ENCODE results near the gene TMEM132D.

Gene TMEM132D

DNA sequence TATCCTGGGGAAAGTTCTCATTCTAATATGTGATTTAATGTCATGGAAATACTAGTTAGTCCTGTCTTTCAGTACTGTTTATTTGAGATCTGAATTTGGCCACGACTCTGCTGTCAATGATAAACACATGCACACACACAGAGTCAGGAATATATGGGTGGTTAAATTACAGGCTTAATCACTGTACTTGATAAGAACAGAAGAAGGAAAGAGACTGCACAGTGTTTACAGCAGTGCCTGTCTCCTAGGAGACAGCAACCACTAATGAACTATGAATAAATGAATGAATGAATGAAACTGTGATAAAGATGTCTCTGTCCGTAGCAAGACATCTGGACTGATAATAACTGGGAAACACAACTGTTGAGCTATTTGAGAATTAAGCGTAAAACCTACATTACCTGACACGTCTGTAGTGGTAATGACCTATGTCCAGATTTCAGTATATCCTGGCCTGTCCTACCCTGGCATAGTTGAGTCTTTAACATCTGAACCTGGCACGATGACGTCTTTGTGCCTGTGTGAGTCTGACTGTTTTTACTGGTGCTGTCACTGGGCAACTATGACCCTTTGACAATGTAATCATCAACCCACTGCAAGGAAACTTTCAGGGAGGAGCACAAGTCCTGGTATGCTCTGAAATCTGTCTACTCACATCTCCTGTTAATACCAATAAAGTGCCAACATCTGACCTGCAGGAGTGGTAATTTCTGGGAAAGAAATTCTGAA is 524.6 kb downstream of the TMEM132D start:
- no peak overlapping the region for H3K27ac ChIP-seq (ENCODE audit: low read depth, low read length)
- H3K4me3 ChIP-seq (ENCODE audit: low read depth in 1 of 5, low read length in 5 of 5), result no peak overlapping the region
- no peaks in the 10 kb centered on the region for H3K4me1 ChIP-seq (ENCODE audit: control insufficient read depth in 5 of 5, insufficient read depth in 5 of 5, low read length in 5 of 5)
- no peaks in the 10 kb centered on the region for H3K36me3 ChIP-seq (ENCODE audit: control insufficient read depth in 5 of 5, insufficient read depth in 5 of 5, low read length in 5 of 5)
- H3K27me3 ChIP-seq (ENCODE audit: control insufficient read depth in 5 of 5, insufficient read depth in 4 of 5, low read length in 5 of 5), result peaks cover 0 to 7% (median 0%) of the 10 kb centered on the region in 5 donors
- no peak overlapping the region for H3K9ac ChIP-seq (ENCODE audit: low read length in 5 of 5)
- peaks cover 0 to 5% (median 0%) of the 10 kb centered on the region in 5 donors for H3K9me3 ChIP-seq (ENCODE audit: control insufficient read depth in 5 of 5, low read length in 5 of 5)

- Histone ChIP-seq H3K4me3 (ENCODE audit: low read depth in 1 of 5, low read length in 5 of 5) (no peak overlapping the region), H3K36me3 (ENCODE audit: control insufficient read depth in 5 of 5, insufficient read depth in 5 of 5, low read length in 5 of 5) (no peaks in the 10 kb centered on the region), H3K9me3 (ENCODE audit: control insufficient read depth in 5 of 5, low read length in 5 of 5) (peaks cover 0 to 5% (median 0%) of the 10 kb centered on the region in 5 donors), H3K9ac (ENCODE audit: low read length in 5 of 5) (no peak overlapping the region), H3K27me3 (ENCODE audit: control insufficient read depth in 5 of 5, insufficient read depth in 4 of 5, low read length in 5 of 5) (peaks cover 0 to 7% (median 0%) of the 10 kb centered on the region in 5 donors), H3K27ac (ENCODE audit: low read depth, low read length) (no peak overlapping the region), H3K4me1 (ENCODE audit: control insufficient read depth in 5 of 5, insufficient read depth in 5 of 5, low read length in 5 of 5) (no peaks in the 10 kb centered on the region)
Measured at GRCh38 chr12:129378496-129378895, 525.3 kb downstream of the TMEM132D start.

- Histone ChIP-seq H3K36me3 (ENCODE audit: control insufficient read depth in 5 of 5, insufficient read depth in 5 of 5, low read length in 5 of 5) (no peaks in the 10 kb centered on the region), H3K27me3 (ENCODE audit: control insufficient read depth in 5 of 5, insufficient read depth in 4 of 5, low read length in 5 of 5) (no peaks in the 10 kb centered on the region), H3K4me1 (ENCODE audit: control insufficient read depth in 5 of 5, insufficient read depth in 5 of 5, low read length in 5 of 5) (no peaks in the 10 kb centered on the region), H3K27ac (ENCODE audit: low read depth, low read length) (no peak overlapping the region), H3K9ac (ENCODE audit: low read length in 5 of 5) (no peak overlapping the region), H3K9me3 (ENCODE audit: control insufficient read depth in 5 of 5, low read length in 5 of 5) (peaks cover 0 to 9% (median 3%) of the 10 kb centered on the region in 5 donors), H3K4me3 (ENCODE audit: low read depth in 1 of 5, low read length in 5 of 5) (no peak overlapping the region)
Measured at GRCh38 chr12:129373746-129374145, 530.1 kb downstream of the TMEM132D start.

- no peak overlapping the region for H3K27ac ChIP-seq (ENCODE audit: low read depth, low read length)
- H3K27me3 ChIP-seq (ENCODE audit: control insufficient read depth in 5 of 5, insufficient read depth in 4 of 5, low read length in 5 of 5), result no peaks in the 10 kb centered on the region
- no peaks in the 10 kb centered on the region for H3K4me1 ChIP-seq (ENCODE audit: control insufficient read depth in 5 of 5, insufficient read depth in 5 of 5, low read length in 5 of 5)
- peaks cover 0 to 13% (median 6%) of the 10 kb centered on the region in 5 donors for H3K9me3 ChIP-seq (ENCODE audit: control insufficient read depth in 5 of 5, low read length in 5 of 5)
- H3K9ac ChIP-seq (ENCODE audit: low read length in 5 of 5), result no peak overlapping the region
- H3K4me3 ChIP-seq (ENCODE audit: low read depth in 1 of 5, low read length in 5 of 5), result no peak overlapping the region
- H3K36me3 ChIP-seq (ENCODE audit: control insufficient read depth in 5 of 5, insufficient read depth in 5 of 5, low read length in 5 of 5), result no peaks in the 10 kb centered on the region
Measured at GRCh38 chr12:129372876-129373275, 530.9 kb downstream of the TMEM132D start.

DNA sequence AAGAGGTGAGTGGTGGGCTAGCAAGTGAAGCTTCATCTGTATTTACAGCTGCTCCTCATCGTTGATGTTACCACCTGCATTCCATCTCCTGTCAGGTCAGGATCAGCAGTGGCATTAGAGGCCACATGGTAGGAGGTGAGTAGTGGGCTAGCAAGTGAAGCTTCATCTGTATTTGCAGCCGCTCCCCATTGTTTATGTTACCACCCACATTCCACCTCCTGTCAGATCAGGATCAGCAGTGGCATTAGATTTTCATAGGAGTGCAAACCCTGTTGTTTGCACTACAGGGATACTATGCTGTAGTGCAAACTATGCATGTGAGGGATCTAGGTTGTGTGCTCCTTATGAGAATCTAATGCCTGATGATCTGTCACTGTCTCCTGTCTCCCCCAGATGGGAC is 531.5 kb downstream of the TMEM132D start:
- Histone ChIP-seq H3K36me3 (ENCODE audit: control insufficient read depth in 5 of 5, insufficient read depth in 5 of 5, low read length in 5 of 5) (no peaks in the 10 kb centered on the region), H3K27me3 (ENCODE audit: control insufficient read depth in 5 of 5, insufficient read depth in 4 of 5, low read length in 5 of 5) (no peaks in the 10 kb centered on the region), H3K4me1 (ENCODE audit: control insufficient read depth in 5 of 5, insufficient read depth in 5 of 5, low read length in 5 of 5) (no peaks in the 10 kb centered on the region), H3K9me3 (ENCODE audit: control insufficient read depth in 5 of 5, low read length in 5 of 5) (peaks cover 0 to 15% (median 6%) of the 10 kb centered on the region in 5 donors), H3K4me3 (ENCODE audit: low read depth in 1 of 5, low read length in 5 of 5) (no peak overlapping the region), H3K27ac (ENCODE audit: low read depth, low read length) (no peak overlapping the region), H3K9ac (ENCODE audit: low read length in 5 of 5) (no peak overlapping the region)

DNA sequence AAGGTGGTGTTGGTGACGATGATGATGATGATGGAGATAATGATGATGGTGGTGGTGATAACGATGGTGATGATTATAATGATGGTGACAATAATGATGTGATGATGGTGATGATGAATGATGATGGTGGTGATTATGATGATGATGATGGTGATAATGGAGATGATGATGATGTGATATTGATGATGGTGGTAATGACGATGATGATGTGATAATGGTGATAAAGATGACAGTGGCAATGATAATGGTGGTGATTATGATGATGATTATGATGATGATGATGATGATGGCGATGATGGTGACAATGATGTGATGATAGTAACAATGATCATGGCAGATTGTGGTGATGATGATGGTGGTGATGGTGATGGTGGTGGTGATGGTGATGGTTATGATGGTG is 532.6 kb downstream of the TMEM132D start:
- no peak overlapping the region for H3K27ac ChIP-seq (ENCODE audit: low read depth, low read length)
- H3K9me3 ChIP-seq (ENCODE audit: control insufficient read depth in 5 of 5, low read length in 5 of 5), result peaks cover 5 to 21% (median 9%) of the 10 kb centered on the region in 5 donors
- peaks cover 0 to 3% (median 0%) of the 10 kb centered on the region in 5 donors for H3K27me3 ChIP-seq (ENCODE audit: control insufficient read depth in 5 of 5, insufficient read depth in 4 of 5, low read length in 5 of 5)
- no peak overlapping the region for H3K9ac ChIP-seq (ENCODE audit: low read length in 5 of 5)
- no peaks in the 10 kb centered on the region for H3K4me1 ChIP-seq (ENCODE audit: control insufficient read depth in 5 of 5, insufficient read depth in 5 of 5, low read length in 5 of 5)
- H3K4me3 ChIP-seq (ENCODE audit: low read depth in 1 of 5, low read length in 5 of 5), result no peak overlapping the region
- H3K36me3 ChIP-seq (ENCODE audit: control insufficient read depth in 5 of 5, insufficient read depth in 5 of 5, low read length in 5 of 5), result no peaks in the 10 kb centered on the region

GRCh38 chr12:129366656-129367055 is 537.2 kb downstream of the TMEM132D start:
- H3K27ac ChIP-seq (ENCODE audit: low read depth, low read length), result no peak overlapping the region
- no peaks in the 10 kb centered on the region for H3K36me3 ChIP-seq (ENCODE audit: control insufficient read depth in 5 of 5, insufficient read depth in 5 of 5, low read length in 5 of 5)

DNA sequence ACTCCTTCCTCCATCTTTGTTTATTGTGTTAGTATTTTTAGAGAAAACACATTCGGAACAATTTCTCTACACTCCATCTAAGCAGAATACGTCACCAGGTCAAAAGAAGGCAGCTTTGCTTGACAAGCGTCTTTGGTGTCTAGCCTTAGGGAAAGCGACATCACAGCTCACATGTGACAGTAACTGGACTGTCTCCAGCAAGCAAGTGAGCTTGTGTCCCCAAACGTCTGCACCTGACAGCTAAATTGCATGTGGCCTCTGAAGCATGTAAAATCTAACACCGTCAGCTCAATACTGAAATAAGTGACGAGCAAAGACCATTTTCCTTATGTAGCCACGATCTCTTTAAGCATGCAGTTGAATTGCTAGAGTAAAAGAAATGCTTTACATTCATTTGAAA is 540.8 kb downstream of the TMEM132D start:
- peaks cover 0 to 3% (median 0%) of the 10 kb centered on the region in 5 donors for H3K27me3 ChIP-seq (ENCODE audit: control insufficient read depth in 5 of 5, insufficient read depth in 4 of 5, low read length in 5 of 5)
- no peaks in the 10 kb centered on the region for H3K4me1 ChIP-seq (ENCODE audit: control insufficient read depth in 5 of 5, insufficient read depth in 5 of 5, low read length in 5 of 5)
- H3K4me3 ChIP-seq (ENCODE audit: low read depth in 1 of 5, low read length in 5 of 5), result no peak overlapping the region
- H3K27ac ChIP-seq (ENCODE audit: low read depth, low read length), result no peak overlapping the region
- no peaks in the 10 kb centered on the region for H3K36me3 ChIP-seq (ENCODE audit: control insufficient read depth in 5 of 5, insufficient read depth in 5 of 5, low read length in 5 of 5)
- H3K9me3 ChIP-seq (ENCODE audit: control insufficient read depth in 5 of 5, low read length in 5 of 5), result peaks cover 5 to 15% (median 9%) of the 10 kb centered on the region in 5 donors
- H3K9ac ChIP-seq (ENCODE audit: low read length in 5 of 5), result no peak overlapping the region

More at GRCh38 chr12:129366656-129367055, 537.2 kb downstream of the TMEM132D start:
- H3K9me3 ChIP-seq (ENCODE audit: control insufficient read depth in 5 of 5, low read length in 5 of 5), result peaks cover 5 to 22% (median 12%) of the 10 kb centered on the region in 5 donors
- H3K9ac ChIP-seq (ENCODE audit: low read length in 5 of 5), result no peak overlapping the region
- H3K4me1 ChIP-seq (ENCODE audit: control insufficient read depth in 5 of 5, insufficient read depth in 5 of 5, low read length in 5 of 5), result no peaks in the 10 kb centered on the region
- H3K4me3 ChIP-seq (ENCODE audit: low read depth in 1 of 5, low read length in 5 of 5), result no peak overlapping the region
- peaks cover 0 to 3% (median 0%) of the 10 kb centered on the region in 5 donors for H3K27me3 ChIP-seq (ENCODE audit: control insufficient read depth in 5 of 5, insufficient read depth in 4 of 5, low read length in 5 of 5)

- H3K27me3 ChIP-seq (ENCODE audit: control insufficient read depth in 5 of 5, insufficient read depth in 4 of 5, low read length in 5 of 5), result no peaks in the 10 kb centered on the region
- H3K4me1 ChIP-seq (ENCODE audit: control insufficient read depth in 5 of 5, insufficient read depth in 5 of 5, low read length in 5 of 5), result no peaks in the 10 kb centered on the region
- H3K4me3 ChIP-seq (ENCODE audit: low read depth in 1 of 5, low read length in 5 of 5), result no peak overlapping the region
- no peak overlapping the region for H3K27ac ChIP-seq (ENCODE audit: low read depth, low read length)
- no peak overlapping the region for H3K9ac ChIP-seq (ENCODE audit: low read length in 5 of 5)
- H3K36me3 ChIP-seq (ENCODE audit: control insufficient read depth in 5 of 5, insufficient read depth in 5 of 5, low read length in 5 of 5), result no peaks in the 10 kb centered on the region
- H3K9me3 ChIP-seq (ENCODE audit: control insufficient read depth in 5 of 5, low read length in 5 of 5), result no peaks in the 10 kb centered on the region
Measured at GRCh38 chr12:129357233-129357632, 546.6 kb downstream of the TMEM132D start.

GRCh38 chr12:129351481-129351880 is 552.3 kb downstream of the TMEM132D start:
- Histone ChIP-seq H3K27ac (ENCODE audit: low read depth, low read length) (no peak overlapping the region), H3K4me3 (ENCODE audit: low read depth in 1 of 5, low read length in 5 of 5) (no peak overlapping the region), H3K27me3 (ENCODE audit: control insufficient read depth in 5 of 5, insufficient read depth in 4 of 5, low read length in 5 of 5) (no peaks in the 10 kb centered on the region), H3K4me1 (ENCODE audit: control insufficient read depth in 5 of 5, insufficient read depth in 5 of 5, low read length in 5 of 5) (no peaks in the 10 kb centered on the region), H3K9ac (ENCODE audit: low read length in 5 of 5) (no peak overlapping the region), H3K36me3 (ENCODE audit: control insufficient read depth in 5 of 5, insufficient read depth in 5 of 5, low read length in 5 of 5) (no peaks in the 10 kb centered on the region), H3K9me3 (ENCODE audit: control insufficient read depth in 5 of 5, low read length in 5 of 5) (peaks cover 0 to 4% (median 0%) of the 10 kb centered on the region in 5 donors)
